Measurements from ENCODE around the gene GPR55.

GPR55 gene

DNA sequence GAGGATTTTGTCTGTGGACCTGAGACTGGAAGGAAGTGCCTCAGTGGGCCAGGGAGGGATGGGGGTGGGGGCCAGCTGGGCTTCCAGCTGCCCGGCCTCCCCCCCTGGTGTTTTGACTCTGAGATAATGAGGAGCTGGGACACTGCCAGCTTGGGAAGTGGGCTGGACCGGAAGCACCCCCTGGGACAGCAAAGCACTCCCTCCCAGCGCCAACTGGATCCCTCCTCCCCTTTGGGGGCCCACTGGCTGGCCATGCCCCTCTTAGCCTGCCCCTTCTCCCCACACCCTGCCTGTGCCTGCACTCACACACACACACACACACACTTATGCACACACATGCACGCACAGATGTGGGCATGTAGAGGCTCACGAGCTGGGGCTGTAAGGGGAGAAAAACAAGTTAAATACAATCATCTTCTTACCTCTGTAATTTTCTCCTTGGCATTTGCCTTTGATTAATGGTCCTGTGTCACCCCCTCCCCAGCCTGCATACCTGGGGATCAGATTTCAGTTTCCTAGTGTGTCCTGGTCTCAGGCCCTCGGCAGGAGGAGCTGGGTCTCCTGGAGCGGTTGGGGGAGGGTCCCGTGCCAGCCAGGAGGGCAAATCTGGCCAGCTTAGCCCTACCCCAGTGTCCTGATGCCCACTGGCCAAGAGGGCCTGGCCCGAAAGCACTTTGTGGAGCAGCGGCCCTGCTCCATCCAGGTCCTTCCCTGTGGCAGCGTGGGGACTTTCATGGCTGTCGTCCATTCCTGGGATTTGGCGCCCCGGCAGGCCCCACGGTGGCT is 56.7 kb downstream of the GPR55 start (continued):
- TF ChIP-seq KLF10 (tag by site-specific recombination; IDR thresholded peaks at IDR 0.05): no peak
- TF ChIP-seq GLIS1 (tag by site-specific recombination; IDR thresholded peaks at IDR 0.05): peak; percentile 87
- TF ChIP-seq ZBTB8A (tag by site-specific recombination; IDR thresholded peaks at IDR 0.05): no peak; the same call in 1 of the 2 replicates
- TF ChIP-seq, protein P1, sequence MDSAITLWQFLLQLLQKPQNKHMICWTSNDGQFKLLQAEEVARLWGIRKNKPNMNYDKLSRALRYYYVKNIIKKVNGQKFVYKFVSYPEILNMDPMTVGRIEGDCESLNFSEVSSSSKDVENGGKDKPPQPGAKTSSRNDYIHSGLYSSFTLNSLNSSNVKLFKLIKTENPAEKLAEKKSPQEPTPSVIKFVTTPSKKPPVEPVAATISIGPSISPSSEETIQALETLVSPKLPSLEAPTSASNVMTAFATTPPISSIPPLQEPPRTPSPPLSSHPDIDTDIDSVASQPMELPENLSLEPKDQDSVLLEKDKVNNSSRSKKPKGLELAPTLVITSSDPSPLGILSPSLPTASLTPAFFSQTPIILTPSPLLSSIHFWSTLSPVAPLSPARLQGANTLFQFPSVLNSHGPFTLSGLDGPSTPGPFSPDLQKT (IDR thresholded peaks at IDR 0.05; ENCODE audit: borderline replicate concordance, low read depth, low read length): no peak
- no peak for TF ChIP-seq ZNF521 (tag by site-specific recombination; IDR thresholded peaks at IDR 0.05)
- no peak for TF ChIP-seq ZBTB21 (tag by site-specific recombination; IDR thresholded peaks at IDR 0.05)
- peak; percentile 89 for TF ChIP-seq ZIC2 (tag by site-specific recombination; IDR thresholded peaks at IDR 0.05)
- TF ChIP-seq, protein P2, sequence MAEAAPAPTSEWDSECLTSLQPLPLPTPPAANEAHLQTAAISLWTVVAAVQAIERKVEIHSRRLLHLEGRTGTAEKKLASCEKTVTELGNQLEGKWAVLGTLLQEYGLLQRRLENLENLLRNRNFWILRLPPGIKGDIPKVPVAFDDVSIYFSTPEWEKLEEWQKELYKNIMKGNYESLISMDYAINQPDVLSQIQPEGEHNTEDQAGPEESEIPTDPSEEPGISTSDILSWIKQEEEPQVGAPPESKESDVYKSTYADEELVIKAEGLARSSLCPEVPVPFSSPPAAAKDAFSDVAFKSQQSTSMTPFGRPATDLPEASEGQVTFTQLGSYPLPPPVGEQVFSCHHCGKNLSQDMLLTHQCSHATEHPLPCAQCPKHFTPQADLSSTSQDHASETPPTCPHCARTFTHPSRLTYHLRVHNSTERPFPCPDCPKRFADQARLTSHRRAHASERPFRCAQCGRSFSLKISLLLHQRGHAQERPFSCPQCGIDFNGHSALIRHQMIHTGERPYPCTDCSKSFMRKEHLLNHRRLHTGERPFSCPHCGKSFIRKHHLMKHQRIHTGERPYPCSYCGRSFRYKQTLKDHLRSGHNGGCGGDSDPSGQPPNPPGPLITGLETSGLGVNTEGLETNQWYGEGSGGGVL (tag by site-specific recombination; IDR thresholded peaks at IDR 0.05): peak; percentile 63
- TF ChIP-seq ZNF366 (tag by site-specific recombination; conservative IDR thresholded peaks at IDR 0.05): no peak
- no peak for TF ChIP-seq ZNF132 (tag by site-specific recombination; IDR thresholded peaks at IDR 0.05; ENCODE audit: borderline replicate concordance)
- no peak for TF ChIP-seq ZSCAN30 (tag by site-specific recombination; IDR thresholded peaks at IDR 0.05)
- TF ChIP-seq ZNF530 (tag by site-specific recombination; IDR thresholded peaks at IDR 0.05; ENCODE audit: low read depth): no peak
- no peak for TF ChIP-seq ZNF626 (tag by site-specific recombination; IDR thresholded peaks at IDR 0.05)
- no peak for TF ChIP-seq SETDB1 (IDR thresholded peaks at IDR 0.05; ENCODE audit: insufficient read length, low read length)
- TF ChIP-seq ZNF423 (tag by site-specific recombination; IDR thresholded peaks at IDR 0.05): peak; percentile 68; the same call in 1 of the 2 replicates
- no peak for TF ChIP-seq GLI4 (tag by site-specific recombination; IDR thresholded peaks at IDR 0.05)
- 0 out of 2 replicates have a peak, but pooled peaks have one; percentile 48 for TF ChIP-seq ZNF223 (tag by site-specific recombination; IDR thresholded peaks at IDR 0.05)
- peak; percentile 72 for TF ChIP-seq ZNF341 (tag by site-specific recombination; IDR thresholded peaks at IDR 0.05; ENCODE audit: low read depth)
- TF ChIP-seq SP2 (tag by site-specific recombination; IDR thresholded peaks at IDR 0.05): peak; percentile 31; the same call in 1 of the 2 replicates
- TF ChIP-seq, protein P3, sequence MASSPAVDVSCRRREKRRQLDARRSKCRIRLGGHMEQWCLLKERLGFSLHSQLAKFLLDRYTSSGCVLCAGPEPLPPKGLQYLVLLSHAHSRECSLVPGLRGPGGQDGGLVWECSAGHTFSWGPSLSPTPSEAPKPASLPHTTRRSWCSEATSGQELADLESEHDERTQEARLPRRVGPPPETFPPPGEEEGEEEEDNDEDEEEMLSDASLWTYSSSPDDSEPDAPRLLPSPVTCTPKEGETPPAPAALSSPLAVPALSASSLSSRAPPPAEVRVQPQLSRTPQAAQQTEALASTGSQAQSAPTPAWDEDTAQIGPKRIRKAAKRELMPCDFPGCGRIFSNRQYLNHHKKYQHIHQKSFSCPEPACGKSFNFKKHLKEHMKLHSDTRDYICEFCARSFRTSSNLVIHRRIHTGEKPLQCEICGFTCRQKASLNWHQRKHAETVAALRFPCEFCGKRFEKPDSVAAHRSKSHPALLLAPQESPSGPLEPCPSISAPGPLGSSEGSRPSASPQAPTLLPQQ (tag by site-specific recombination; IDR thresholded peaks at IDR 0.05): peak; percentile 93

DNA sequence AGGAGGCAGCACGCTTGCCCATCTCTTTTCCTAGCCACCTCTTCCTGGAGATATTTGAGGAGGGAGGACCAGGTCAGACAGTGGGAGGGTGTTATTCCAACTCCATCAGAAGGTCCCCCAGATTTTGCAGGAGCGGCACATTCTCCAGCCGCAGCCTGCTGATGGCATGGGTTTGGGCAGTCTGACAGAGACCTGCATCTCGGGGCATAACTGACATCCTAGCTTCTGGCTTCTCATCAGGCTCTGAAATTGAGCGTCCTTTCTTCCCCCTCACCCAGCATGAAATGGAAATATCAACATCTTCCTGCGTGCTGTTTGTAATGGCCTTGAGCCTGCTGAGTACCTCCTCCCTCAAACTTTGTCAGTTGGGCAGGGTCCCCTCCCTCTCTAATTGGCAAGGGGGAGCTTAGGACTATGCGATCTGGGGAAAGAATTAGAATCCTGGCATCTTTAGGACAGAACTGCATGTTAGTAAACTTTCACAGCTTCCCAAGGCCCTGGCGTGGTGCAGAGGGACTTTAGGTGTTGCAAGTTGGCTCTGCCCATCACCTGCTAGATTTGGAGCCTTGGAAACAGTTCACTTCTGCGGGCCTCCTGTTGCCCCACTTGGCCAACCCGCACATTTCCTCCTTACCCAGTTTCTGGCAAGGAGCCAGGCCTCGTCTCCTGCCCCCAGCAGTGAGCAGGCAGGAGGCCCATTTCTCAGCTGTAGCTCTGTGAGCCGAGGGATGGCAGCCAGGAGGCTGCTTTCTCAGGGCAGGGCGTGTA is 58.1 kb downstream of the GPR55 start:
- CTCF ChIA-PET: interaction anchor here (0.7 to 2.7 kb wide), 8 partner anchors 14 to 120 kb away, joined by 3 to 8 read pairs (median 4); no protein-coding TSS in a partner anchor
- POLR2A ChIA-PET: interaction anchor here (0.7 to 1.5 kb wide), 2 partner anchors 12 to 17 kb away, joined by 4 read pairs; no protein-coding TSS in a partner anchor
- H3K4me1 ChIP-seq (ENCODE audit: control insufficient read depth, insufficient read depth, low read length): peaks cover 31% of the 10 kb centered on the region
- no peak overlapping the region for H3K4me3 ChIP-seq (ENCODE audit: low read depth, low read length)
- no peaks in the 10 kb centered on the region for H3K9me3 ChIP-seq (ENCODE audit: control insufficient read depth, insufficient read depth, low read depth, low read length)
- no peak overlapping the region; the same call in 1 of the 2 replicates for H3K27ac ChIP-seq (ENCODE audit: extremely low read depth, low read depth, low read length)
- H3K36me3 ChIP-seq (ENCODE audit: control insufficient read depth in 2 of 2, insufficient read depth in 1 of 2, low read length in 2 of 2): peaks cover 0 to 5% of the 10 kb centered on the region in 2 experiments; a peak in 1 of 3 replicates
- no peak for TF ChIP-seq ZNF776 (tag by site-specific recombination; IDR thresholded peaks at IDR 0.05; ENCODE audit: borderline replicate concordance)
- no peak for TF ChIP-seq ZNF610 (tag by site-specific recombination; IDR thresholded peaks at IDR 0.05; ENCODE audit: borderline replicate concordance)
- TF ChIP-seq ZNF843 (tag by site-specific recombination; IDR thresholded peaks at IDR 0.05): no peak
- TF ChIP-seq ZNF664 (tag by site-specific recombination; IDR thresholded peaks at IDR 0.05): no peak
- TF ChIP-seq, protein P4, sequence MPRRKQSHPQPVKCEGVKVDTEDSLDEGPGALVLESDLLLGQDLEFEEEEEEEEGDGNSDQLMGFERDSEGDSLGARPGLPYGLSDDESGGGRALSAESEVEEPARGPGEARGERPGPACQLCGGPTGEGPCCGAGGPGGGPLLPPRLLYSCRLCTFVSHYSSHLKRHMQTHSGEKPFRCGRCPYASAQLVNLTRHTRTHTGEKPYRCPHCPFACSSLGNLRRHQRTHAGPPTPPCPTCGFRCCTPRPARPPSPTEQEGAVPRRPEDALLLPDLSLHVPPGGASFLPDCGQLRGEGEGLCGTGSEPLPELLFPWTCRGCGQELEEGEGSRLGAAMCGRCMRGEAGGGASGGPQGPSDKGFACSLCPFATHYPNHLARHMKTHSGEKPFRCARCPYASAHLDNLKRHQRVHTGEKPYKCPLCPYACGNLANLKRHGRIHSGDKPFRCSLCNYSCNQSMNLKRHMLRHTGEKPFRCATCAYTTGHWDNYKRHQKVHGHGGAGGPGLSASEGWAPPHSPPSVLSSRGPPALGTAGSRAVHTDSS (tag by site-specific recombination; IDR thresholded peaks at IDR 0.05): no peak
- no peak for TF ChIP-seq ZNF48 (tag by site-specific recombination; IDR thresholded peaks at IDR 0.05)
- TF ChIP-seq, protein P5, sequence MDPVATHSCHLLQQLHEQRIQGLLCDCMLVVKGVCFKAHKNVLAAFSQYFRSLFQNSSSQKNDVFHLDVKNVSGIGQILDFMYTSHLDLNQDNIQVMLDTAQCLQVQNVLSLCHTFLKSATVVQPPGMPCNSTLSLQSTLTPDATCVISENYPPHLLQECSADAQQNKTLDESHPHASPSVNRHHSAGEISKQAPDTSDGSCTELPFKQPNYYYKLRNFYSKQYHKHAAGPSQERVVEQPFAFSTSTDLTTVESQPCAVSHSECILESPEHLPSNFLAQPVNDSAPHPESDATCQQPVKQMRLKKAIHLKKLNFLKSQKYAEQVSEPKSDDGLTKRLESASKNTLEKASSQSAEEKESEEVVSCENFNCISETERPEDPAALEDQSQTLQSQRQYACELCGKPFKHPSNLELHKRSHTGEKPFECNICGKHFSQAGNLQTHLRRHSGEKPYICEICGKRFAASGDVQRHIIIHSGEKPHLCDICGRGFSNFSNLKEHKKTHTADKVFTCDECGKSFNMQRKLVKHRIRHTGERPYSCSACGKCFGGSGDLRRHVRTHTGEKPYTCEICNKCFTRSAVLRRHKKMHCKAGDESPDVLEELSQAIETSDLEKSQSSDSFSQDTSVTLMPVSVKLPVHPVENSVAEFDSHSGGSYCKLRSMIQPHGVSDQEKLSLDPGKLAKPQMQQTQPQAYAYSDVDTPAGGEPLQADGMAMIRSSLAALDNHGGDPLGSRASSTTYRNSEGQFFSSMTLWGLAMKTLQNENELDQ (tag by site-specific recombination; IDR thresholded peaks at IDR 0.05; ENCODE audit: low read depth): no peak
- no peak for TF ChIP-seq TRIM28 (IDR thresholded peaks at IDR 0.05; ENCODE audit: borderline replicate concordance, low read length)
